Tibial nerve (tissue), 4 donors: ENCODE data around the gene SLC4A1AP. TPM values are rescaled to one million over a fixed set of nuclear protein-coding genes. Genes with fewer than 3 reads are reported as not detected.

Source experiments
- DNase-seq, 2 donors: peaks; one replicate each; pipeline ENCODE4 v3.0.0-alpha.2; 2019; ENCODE audit warnings: low spot score in 2 of 2
- H3K27ac ChIP-seq, 4 donors: fragments of 200-600 bp; sonication (generic) in 3 of 4; one replicate each; pipeline ENCODE4 v1.5.1; 2017 to 2019; ENCODE audit warnings: mild to moderate bottlenecking in 1 of 4
- H3K27me3 ChIP-seq, 2 donors: fragments of 200-600 bp; sonication (generic) in 1 of 2; one replicate each; pipeline versions ENCODE4 v1.5.1 to v1.6.0; 2017 to 2019
- H3K36me3 ChIP-seq, 3 donors: fragments of 200-600 bp; sonication (generic); one replicate each; pipeline ENCODE4 v1.5.1; 2018 to 2019
- H3K4me1 ChIP-seq, 4 donors: fragments of 200-600 bp; sonication (generic) in 3 of 4; one replicate each; pipeline ENCODE4 v1.5.1; 2017 to 2019
- H3K4me3 ChIP-seq, 4 donors: fragments of 200-600 bp; sonication (generic) in 3 of 4; one replicate each; pipeline ENCODE4 v1.5.1; 2017 to 2019; ENCODE audit warnings: mild to moderate bottlenecking in 1 of 4, moderate library complexity in 1 of 4
- H3K9me3 ChIP-seq, 4 donors: fragments of 200-600 bp; sonication (generic) in 3 of 4; one replicate each; pipeline ENCODE4 v1.5.1; 2017 to 2019
- EP300 ChIP-seq, 2 donors: sonication (generic); formaldehyde crosslinking; IDR thresholded peaks; one replicate each; pipeline ENCODE4 v1.6.1; 2017; ENCODE audit warnings: antibody characterized with exemption in 2 of 2, mild to moderate bottlenecking in 1 of 2
- POLR2A ChIP-seq, 2 donors: fragments of 450-650 bp; IDR thresholded peaks; one replicate each; pipeline ENCODE4 v1.6.1; 2017; ENCODE audit warnings: antibody characterized with exemption in 2 of 2, mild to moderate bottlenecking in 2 of 2, moderate library complexity in 2 of 2
- WGBS, 2 donors: methylation state at CpG; one replicate each; pipeline ENCODE4 v1.1.5; 2018; 5-methylcytosine and 5-hydroxymethylcytosine counted together
- total RNA-seq, 4 donors: library from RNA; depleted of rRNA; stranded (reverse); fragments of >200 nt; gene quantifications; one replicate each; pipeline ENCODE4 v1.1.0, GENCODE V29; 2016
- TF ChIP-seq, protein P1 (sequence below), 5 experiments: fragments of 200-600 bp in 3 of 5; fragments of 450-650 bp in 2 of 5; sonication (generic) in 3 of 5; IDR thresholded peaks; one replicate each; pipeline ENCODE4 v1.5.1; 2016 to 2019; ENCODE audit warnings: antibody characterized with exemption in 5 of 5, mild to moderate bottlenecking in 3 of 5, moderate library complexity in 2 of 5

SLC4A1AP gene, protein sequence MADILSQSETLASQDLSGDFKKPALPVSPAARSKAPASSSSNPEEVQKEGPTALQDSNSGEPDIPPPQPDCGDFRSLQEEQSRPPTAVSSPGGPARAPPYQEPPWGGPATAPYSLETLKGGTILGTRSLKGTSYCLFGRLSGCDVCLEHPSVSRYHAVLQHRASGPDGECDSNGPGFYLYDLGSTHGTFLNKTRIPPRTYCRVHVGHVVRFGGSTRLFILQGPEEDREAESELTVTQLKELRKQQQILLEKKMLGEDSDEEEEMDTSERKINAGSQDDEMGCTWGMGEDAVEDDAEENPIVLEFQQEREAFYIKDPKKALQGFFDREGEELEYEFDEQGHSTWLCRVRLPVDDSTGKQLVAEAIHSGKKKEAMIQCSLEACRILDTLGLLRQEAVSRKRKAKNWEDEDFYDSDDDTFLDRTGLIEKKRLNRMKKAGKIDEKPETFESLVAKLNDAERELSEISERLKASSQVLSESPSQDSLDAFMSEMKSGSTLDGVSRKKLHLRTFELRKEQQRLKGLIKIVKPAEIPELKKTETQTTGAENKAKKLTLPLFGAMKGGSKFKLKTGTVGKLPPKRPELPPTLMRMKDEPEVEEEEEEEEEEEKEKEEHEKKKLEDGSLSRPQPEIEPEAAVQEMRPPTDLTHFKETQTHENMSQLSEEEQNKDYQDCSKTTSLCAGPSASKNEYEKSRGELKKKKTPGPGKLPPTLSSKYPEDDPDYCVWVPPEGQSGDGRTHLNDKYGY
- 10 to 100 TPM; 22.9 to 31.2 (median 28.6) TPM for total RNA-seq

DNA sequence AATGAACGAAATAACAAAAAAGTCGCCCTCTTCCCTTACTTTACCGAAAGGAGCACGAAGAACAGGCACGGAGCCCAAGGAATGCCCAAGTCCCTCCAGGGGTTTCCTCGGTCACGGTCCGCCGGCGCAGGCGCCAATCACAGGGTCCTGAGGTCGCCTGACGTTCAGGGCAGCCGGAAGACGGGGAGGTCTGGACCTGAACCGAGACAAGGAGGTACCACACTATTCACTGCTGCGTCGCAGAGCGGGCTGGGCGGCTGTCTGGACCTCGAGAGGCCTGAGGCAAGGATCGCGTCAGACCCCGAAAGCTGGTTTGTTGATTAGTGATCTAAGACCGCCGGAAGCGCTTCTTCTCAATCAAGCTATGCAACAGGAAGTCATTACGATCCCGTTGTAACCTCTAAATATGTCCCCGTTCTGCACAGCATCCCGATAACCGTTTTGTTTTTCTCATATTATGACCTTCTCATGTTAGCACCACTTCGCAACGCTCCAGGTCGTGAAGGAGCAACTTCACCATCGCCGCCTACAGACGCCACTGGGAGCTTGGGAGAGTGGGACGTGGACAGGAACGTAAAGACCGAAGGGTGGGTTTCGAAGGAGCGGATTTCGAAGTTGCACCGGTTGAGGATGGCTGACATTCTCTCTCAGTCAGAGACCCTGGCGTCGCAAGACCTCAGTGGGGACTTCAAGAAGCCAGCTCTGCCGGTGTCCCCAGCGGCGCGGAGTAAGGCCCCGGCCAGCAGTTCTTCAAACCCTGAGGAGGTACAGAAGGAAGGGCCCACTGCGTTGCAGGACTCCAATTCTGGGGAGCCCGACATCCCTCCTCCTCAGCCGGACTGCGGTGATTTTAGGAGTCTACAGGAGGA, at the start of gene SLC4A1AP, which contains the start of gene SUPT7L:
TSS of gene SLC4A1AP (plus strand) at position 605 of the 869 bp plus-strand sequence. CDS start at position 631, 26 bp downstream.
TSS of gene SUPT7L (minus strand) at position 330 of the 869 bp plus-strand sequence. CDS start 1,422 bp downstream, outside the sequence.
- Histone ChIP-seq H3K4me1 (peaks cover 0 to 51% (median 23%) of the 10 kb centered on the region in 4 donors), H3K9me3 (no peaks in the 10 kb centered on the region), H3K27ac (peak within 1 kb of the TSS; percentile 81 to 92 (median 88)), H3K4me3 (peak within 1 kb of the TSS; percentile 54 to 92 (median 79)), H3K36me3 (peaks cover 0 to 53% (median 20%) of the 10 kb centered on the region in 3 donors), H3K27me3 (no peaks in the 10 kb centered on the region)
- peak; percentile 50 to 96 for TF ChIP-seq EP300 (IDR thresholded peaks at IDR 0.05)
- TF ChIP-seq, protein P1, sequence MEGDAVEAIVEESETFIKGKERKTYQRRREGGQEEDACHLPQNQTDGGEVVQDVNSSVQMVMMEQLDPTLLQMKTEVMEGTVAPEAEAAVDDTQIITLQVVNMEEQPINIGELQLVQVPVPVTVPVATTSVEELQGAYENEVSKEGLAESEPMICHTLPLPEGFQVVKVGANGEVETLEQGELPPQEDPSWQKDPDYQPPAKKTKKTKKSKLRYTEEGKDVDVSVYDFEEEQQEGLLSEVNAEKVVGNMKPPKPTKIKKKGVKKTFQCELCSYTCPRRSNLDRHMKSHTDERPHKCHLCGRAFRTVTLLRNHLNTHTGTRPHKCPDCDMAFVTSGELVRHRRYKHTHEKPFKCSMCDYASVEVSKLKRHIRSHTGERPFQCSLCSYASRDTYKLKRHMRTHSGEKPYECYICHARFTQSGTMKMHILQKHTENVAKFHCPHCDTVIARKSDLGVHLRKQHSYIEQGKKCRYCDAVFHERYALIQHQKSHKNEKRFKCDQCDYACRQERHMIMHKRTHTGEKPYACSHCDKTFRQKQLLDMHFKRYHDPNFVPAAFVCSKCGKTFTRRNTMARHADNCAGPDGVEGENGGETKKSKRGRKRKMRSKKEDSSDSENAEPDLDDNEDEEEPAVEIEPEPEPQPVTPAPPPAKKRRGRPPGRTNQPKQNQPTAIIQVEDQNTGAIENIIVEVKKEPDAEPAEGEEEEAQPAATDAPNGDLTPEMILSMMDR (IDR thresholded peaks at IDR 0.05): peak in 1 of 5 experiments; percentile 30
- no peak for TF ChIP-seq POLR2A (IDR thresholded peaks at IDR 0.05)
- DNase-seq: peak; percentile 29 to 69
- 0% methylated on average over 53 of the region's 56 CpGs for WGBS, 2 donors

DNA sequence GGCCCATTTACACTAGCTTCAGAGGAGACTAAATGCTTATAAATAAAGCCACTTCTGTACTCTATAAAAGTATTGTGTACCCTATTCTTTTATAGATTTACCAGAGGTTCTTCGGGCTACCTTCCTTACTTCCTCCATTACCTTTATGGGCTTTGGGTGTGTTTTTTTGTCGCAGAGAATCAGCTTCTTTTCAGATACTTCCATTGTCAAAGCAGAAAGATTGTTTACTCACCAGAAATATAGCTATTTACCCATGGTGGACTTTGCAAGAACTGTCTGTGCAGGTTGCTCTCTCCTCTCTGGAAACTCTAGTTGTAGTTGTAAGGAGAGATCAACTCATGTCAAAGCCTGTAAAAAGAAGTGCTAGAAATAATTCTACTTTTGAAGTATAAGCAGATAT, 49.7 kb upstream of the SLC4A1AP start:
- H3K4me1 ChIP-seq: no peaks in the 10 kb centered on the region
- no peak for DNase-seq
- H3K36me3 ChIP-seq: peaks cover 2 to 87% (median 17%) of the 10 kb centered on the region in 3 donors
- TF ChIP-seq POLR2A (IDR thresholded peaks at IDR 0.05) (no peak), EP300 (IDR thresholded peaks at IDR 0.05) (no peak)
- TF ChIP-seq, protein P1 (IDR thresholded peaks at IDR 0.05): no peak
- no peaks in the 10 kb centered on the region for H3K9me3 ChIP-seq
- H3K27ac ChIP-seq: no peak overlapping the region
- 92 to 99% methylated on average over 2 of the region's 2 CpGs for WGBS, 2 donors
- no peaks in the 10 kb centered on the region for H3K27me3 ChIP-seq
- no peak overlapping the region for H3K4me3 ChIP-seq

DNA sequence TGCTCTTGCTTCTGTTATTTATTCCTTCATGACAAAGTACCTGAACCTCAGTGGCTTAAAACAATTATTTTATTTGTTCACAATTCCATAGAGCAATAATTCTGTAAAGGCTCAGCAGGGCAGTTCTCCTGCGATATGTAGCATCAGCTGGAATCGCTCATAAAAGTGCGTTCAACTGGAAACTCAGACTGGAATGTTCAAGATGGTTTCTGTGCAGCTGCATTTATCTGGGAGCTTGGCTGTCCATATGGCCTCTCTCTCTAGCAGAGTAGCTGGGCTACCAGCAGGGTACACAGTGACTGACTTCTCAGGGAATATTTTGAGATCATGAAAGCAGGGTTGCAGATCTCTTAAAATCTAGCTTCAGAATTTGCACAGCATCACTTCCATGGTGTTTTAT, 48.4 kb upstream of the SLC4A1AP start:
- no peak overlapping the region for H3K27ac ChIP-seq
- 97 to 100% methylated on average over 3 of the region's 3 CpGs for WGBS, 2 donors
- TF ChIP-seq, protein P1 (IDR thresholded peaks at IDR 0.05): no peak
- no peak for TF ChIP-seq EP300 (IDR thresholded peaks at IDR 0.05)
- no peak for TF ChIP-seq POLR2A (IDR thresholded peaks at IDR 0.05)

DNA sequence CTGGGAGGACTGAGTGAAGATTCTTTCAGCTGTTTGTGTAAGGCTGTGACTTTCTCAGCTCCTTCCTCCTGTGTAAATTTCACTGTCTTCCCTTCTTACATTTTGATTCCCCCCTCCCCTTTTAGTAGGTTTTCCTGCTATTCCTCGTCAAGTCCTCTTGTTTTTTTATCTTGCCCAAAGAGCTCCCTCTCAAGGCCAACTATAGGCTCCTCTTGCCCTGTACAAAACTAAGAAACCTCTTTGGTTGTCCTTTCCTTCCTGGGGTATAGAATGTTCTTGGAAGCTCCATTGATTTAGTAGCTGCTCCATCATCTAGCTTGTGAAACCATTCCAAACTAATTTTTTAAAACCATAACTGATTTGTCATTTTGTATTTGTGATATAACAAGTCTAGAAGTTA, 42.2 kb upstream of the SLC4A1AP start:
- Histone ChIP-seq H3K4me3 (no peak overlapping the region), H3K27me3 (no peaks in the 10 kb centered on the region), H3K9me3 (no peaks in the 10 kb centered on the region), H3K27ac (no peak overlapping the region), H3K36me3 (peaks cover 0 to 80% (median 16%) of the 10 kb centered on the region in 3 donors), H3K4me1 (peaks cover 0 to 6% (median 0%) of the 10 kb centered on the region in 4 donors)
- DNase-seq: no peak
- WGBS, 2 donors: 52 to 58% methylated on average over 1 of the region's 1 CpG
- no peak for TF ChIP-seq EP300 (IDR thresholded peaks at IDR 0.05)
- TF ChIP-seq POLR2A (IDR thresholded peaks at IDR 0.05): no peak
- TF ChIP-seq, protein P1 (IDR thresholded peaks at IDR 0.05): no peak

More for the DNA sequence above, 48.4 kb upstream of the SLC4A1AP start:
- no peaks in the 10 kb centered on the region for H3K9me3 ChIP-seq
- no peaks in the 10 kb centered on the region for H3K4me1 ChIP-seq
- H3K27me3 ChIP-seq: no peaks in the 10 kb centered on the region
- no peak overlapping the region for H3K4me3 ChIP-seq
- H3K36me3 ChIP-seq: peaks cover 2 to 85% (median 17%) of the 10 kb centered on the region in 3 donors
- no peak for DNase-seq
